GM12878 (cell line): Measurements from ENCODE around the gene ZG16.

Experiments
- CBX5 ChIP-seq: sonication (generic); IDR thresholded peaks from 2 replicates; pipeline ENCODE4 v1.6.1; 2016; ENCODE audit warnings: low read depth, moderate library complexity, mild to moderate bottlenecking, inconsistent platforms
- MTA3 ChIP-seq: IDR thresholded peaks from 2 replicates; pipeline ENCODE4 v1.6.1; 2012; ENCODE audit warnings: low read length, inconsistent platforms, borderline replicate concordance
- MXI1 ChIP-seq: fragments of 150-350 bp; IDR thresholded peaks from 2 replicates; pipeline ENCODE4 v1.6.1; 2011; ENCODE audit warnings: low read depth, mild to moderate bottlenecking, inconsistent platforms, low read length, improper control_type of control experiment
- TAF1 ChIP-seq: IDR thresholded peaks from 2 replicates; pipeline ENCODE4 v1.6.1; 2011; ENCODE audit warnings: mild to moderate bottlenecking, low read depth, low read length, borderline replicate concordance

DNA sequence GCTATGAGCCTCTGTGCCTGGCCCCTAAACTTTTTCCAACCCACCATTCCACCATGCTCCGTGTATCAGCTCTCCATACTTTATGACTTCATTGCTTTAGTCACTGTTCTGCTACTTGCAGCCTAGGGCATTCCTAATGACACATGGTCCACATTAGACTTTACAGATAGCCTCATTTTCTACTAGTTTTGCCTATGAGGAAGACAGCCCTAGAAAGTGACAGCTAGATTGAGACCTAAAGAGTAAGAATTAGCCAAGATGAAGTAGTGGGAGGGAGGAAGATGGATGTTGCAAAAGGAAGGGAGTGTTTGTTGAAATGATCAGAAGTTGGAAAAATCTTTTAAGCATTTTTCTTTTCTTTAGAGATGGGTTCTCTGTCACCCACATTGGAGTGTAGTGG is 43.3 kb upstream of the ZG16 start:
- no peak for TF ChIP-seq MTA3
- no peak for TF ChIP-seq MXI1
- TF ChIP-seq CBX5 = no peak
- no peak for TF ChIP-seq TAF1
